A549 (cell line): ENCODE results near the gene CEACAM1. TPM values are rescaled to one million over a fixed set of nuclear protein-coding genes. Genes with fewer than 3 reads are reported as not detected.

Experiments used
- ATAC-seq, 2 experiments: fragments of 200-7000 bp in 1 of 2; fragments of >200 bp in 1 of 2; cut with Nextera tagmentation in 1 of 2; cut with Tn5 transposase in 1 of 2; 3 replicates each; pipeline versions ENCODE4 v1.8.0 to v1.9.1; 2018 to 2020; ENCODE audit warnings: mild to moderate bottlenecking in 1 of 2, moderate library complexity in 1 of 2
- CTCF ChIA-PET: fragments of 300-600 bp; sonication (Branson Sonifier 250); formaldehyde crosslinking; extraction: SDS; loops from one replicate; lab custom pipeline; 2021; ENCODE audit warnings: antibody characterized with exemption, inconsistent platforms; lab: Yijun Ruan, JAX
- POLR2A ChIA-PET: fragments of 350-600 bp; formaldehyde crosslinking; extraction: SDS; loops from one replicate; lab custom pipeline; 2021; ENCODE audit warnings: antibody characterized with exemption, inconsistent platforms; lab: Yijun Ruan, JAX
- DNase-seq, 2 experiments: peaks; one replicate each; pipeline versions ENCODE4 v3.0.0 to v3.0.0-alpha.2; 2011 to 2016; ENCODE audit warnings: low read depth in 1 of 2, low spot score in 1 of 2
- FAIRE-seq: peaks from 2 replicates; lab custom pipeline; 2011; peaks lifted over from hg19 to GRCh38; lab: Jason Lieb, UNC
- H3K27ac ChIP-seq, 2 experiments: fragments of >200 bp; sonication (Bioruptor Twin); formaldehyde crosslinking; 3 replicates each; pipeline ENCODE4 v1.5.1; 2016 to 2017
- H3K4me1 ChIP-seq: fragments of >200 bp; sonication (Bioruptor Twin); formaldehyde crosslinking; 3 replicates; pipeline ENCODE4 v1.6.1; 2016
- H3K4me2 ChIP-seq: fragments of >200 bp; sonication (Bioruptor Twin); formaldehyde crosslinking; 3 replicates; pipeline ENCODE4 v1.6.1; 2016
- H3K4me3 ChIP-seq: fragments of >200 bp; sonication (Bioruptor Twin); formaldehyde crosslinking; 3 replicates; pipeline ENCODE4 v1.5.1; 2016
- H3K9me3 ChIP-seq: fragments of >200 bp; sonication (Bioruptor Twin); formaldehyde crosslinking; 3 replicates; pipeline ENCODE4 v1.6.1; 2016
- BHLHE40 ChIP-seq: IDR thresholded peaks from 2 replicates; pipeline ENCODE4 v1.6.1; 2012; ENCODE audit warnings: low read depth, low read length, inconsistent platforms
- CBX2 ChIP-seq: fragments of 200-600 bp; sonication (generic); IDR thresholded peaks from 2 replicates; pipeline ENCODE4 v1.6.1; 2016; ENCODE audit warnings: low read depth, mild to moderate bottlenecking, borderline replicate concordance
- FOXS1 ChIP-seq: fragments of 250-450 bp; sonication (Bioruptor Pico); IDR thresholded peaks from 2 replicates; pipeline ENCODE4 v1.5.0; 2020; ENCODE audit warnings: mild to moderate bottlenecking, moderate library complexity
- GATA3 ChIP-seq: IDR thresholded peaks from 2 replicates; pipeline ENCODE4 v1.6.1; 2012; ENCODE audit warnings: borderline replicate concordance
- HDAC2 ChIP-seq: fragments of 200-600 bp; sonication (generic); IDR thresholded peaks from 2 replicates; pipeline ENCODE4 v1.6.1; 2016
- HOXB13 ChIP-seq: fragments of 250-450 bp; sonication (Bioruptor Pico); IDR thresholded peaks from 2 replicates; pipeline ENCODE4 v1.5.0; 2020; ENCODE audit warnings: low read depth, mild to moderate bottlenecking, moderate library complexity
- JUNB ChIP-seq: fragments of >200 bp; sonication (Bioruptor Twin); formaldehyde crosslinking; IDR thresholded peaks from 2 replicates; pipeline ENCODE4 v1.6.1; 2016
- KDM5A ChIP-seq: fragments of 200-600 bp; sonication (generic); IDR thresholded peaks from 2 replicates; pipeline ENCODE4 v1.6.1; 2016; ENCODE audit warnings: antibody characterized with exemption, mild to moderate bottlenecking
- MAZ ChIP-seq: fragments of 150-350 bp; IDR thresholded peaks from 2 replicates; pipeline ENCODE4 v1.6.1; 2014; ENCODE audit warnings: antibody characterized with exemption, low read depth, low read length, borderline replicate concordance
- MYC ChIP-seq: IDR thresholded peaks from 2 replicates; pipeline ENCODE4 v1.6.1; 2012; ENCODE audit warnings: mild to moderate bottlenecking, inconsistent platforms, low read length, improper control_type of control experiment, borderline replicate concordance
- NR3C1 ChIP-seq: fragments of >200 bp; sonication (Bioruptor Twin); formaldehyde crosslinking; IDR thresholded peaks from 3 replicates; pipeline ENCODE4 v1.6.1; 2017
- POLR2A ChIP-seq: IDR thresholded peaks from 2 replicates; pipeline ENCODE4 v1.6.1; 2012; ENCODE audit warnings: mild to moderate bottlenecking, low read length
- POLR2AphosphoS2 ChIP-seq: conservative IDR thresholded peaks from 2 replicates; pipeline ENCODE4 v1.6.1; 2012; ENCODE audit warnings: low read length, improper control_type of control experiment, inconsistent platforms
- RAD21 ChIP-seq, 2 experiments: fragments of >200 bp in 1 of 2; sonication (Bioruptor Twin) in 1 of 2; formaldehyde crosslinking in 1 of 2; IDR thresholded peaks in 1 of 2; conservative IDR thresholded peaks in 1 of 2; 2 replicates in 1 of 2; 3 replicates in 1 of 2; pipeline ENCODE4 v1.6.1; 2012 to 2018; ENCODE audit warnings: inconsistent platforms in 1 of 2
- RARB ChIP-seq: fragments of 250-450 bp; sonication (Bioruptor Pico); IDR thresholded peaks from 2 replicates; pipeline ENCODE4 v1.8.0; 2021; ENCODE audit warnings: mild to moderate bottlenecking, moderate library complexity
- SMC3 ChIP-seq: fragments of >200 bp; sonication (Bioruptor Twin); formaldehyde crosslinking; IDR thresholded peaks from 3 replicates; pipeline ENCODE4 v1.6.1; 2018; ENCODE audit warnings: inconsistent platforms
- ZC3H11A ChIP-seq: fragments of 450-650 bp; IDR thresholded peaks from 2 replicates; pipeline ENCODE4 v1.6.1; 2014; ENCODE audit warnings: antibody characterized with exemption, mild to moderate bottlenecking
- ZFP36 ChIP-seq: fragments of 450-650 bp; IDR thresholded peaks from 2 replicates; pipeline ENCODE4 v1.6.1; 2014; ENCODE audit warnings: borderline replicate concordance; ENCODE audit not compliant: partially characterized antibody
- whole genome bisulfite sequencing: methylation state at CpG from one replicate; pipeline ENCODE4 v1.1.6; 2017; ENCODE audit errors: missing lambda C conversion rate; 5-methylcytosine and 5-hydroxymethylcytosine counted together
- polyA plus RNA-seq, 4 experiments: library from polyadenylated mRNA; depleted of rRNA in 3 of 4; stranded (reverse); fragments of >200 nt; fragmentation: RNase III in 1 of 4; extraction: RNeasy Plus Mini Kit Qiagen cat#74134 plus additional on column Dnase treatment in 1 of 4; gene quantifications; 2 replicates in 3 of 4; 3 replicates in 1 of 4; pipeline ENCODE4 v1.2.3, GENCODE V29; 2011 to 2017
- TF ChIP-seq, protein P1 (sequence below): fragments of 150-350 bp; IDR thresholded peaks from 2 replicates; pipeline ENCODE4 v1.6.1; 2014; ENCODE audit warnings: low read depth, mild to moderate bottlenecking, low read length
- TF ChIP-seq, protein P2 (sequence below): fragments of 250-450 bp; sonication (Bioruptor Pico); IDR thresholded peaks from 2 replicates; pipeline ENCODE4 v1.5.0; 2021; ENCODE audit warnings: mild to moderate bottlenecking, moderate library complexity, borderline replicate concordance
- TF ChIP-seq, protein P3 (sequence below): IDR thresholded peaks from 2 replicates; pipeline ENCODE4 v1.6.1; 2012; ENCODE audit warnings: low read depth, borderline replicate concordance
- TF ChIP-seq, protein P4 (sequence below): fragments of 250-450 bp; sonication (Bioruptor Pico); IDR thresholded peaks from 2 replicates; pipeline ENCODE4 v1.5.0; 2020; ENCODE audit warnings: low read depth, mild to moderate bottlenecking, moderate library complexity

CEACAM1 gene
- polyA plus RNA-seq, 2 of the 4 experiments (the other 2 are of a cell fraction): 0.52 to 8.9 TPM

DNA sequence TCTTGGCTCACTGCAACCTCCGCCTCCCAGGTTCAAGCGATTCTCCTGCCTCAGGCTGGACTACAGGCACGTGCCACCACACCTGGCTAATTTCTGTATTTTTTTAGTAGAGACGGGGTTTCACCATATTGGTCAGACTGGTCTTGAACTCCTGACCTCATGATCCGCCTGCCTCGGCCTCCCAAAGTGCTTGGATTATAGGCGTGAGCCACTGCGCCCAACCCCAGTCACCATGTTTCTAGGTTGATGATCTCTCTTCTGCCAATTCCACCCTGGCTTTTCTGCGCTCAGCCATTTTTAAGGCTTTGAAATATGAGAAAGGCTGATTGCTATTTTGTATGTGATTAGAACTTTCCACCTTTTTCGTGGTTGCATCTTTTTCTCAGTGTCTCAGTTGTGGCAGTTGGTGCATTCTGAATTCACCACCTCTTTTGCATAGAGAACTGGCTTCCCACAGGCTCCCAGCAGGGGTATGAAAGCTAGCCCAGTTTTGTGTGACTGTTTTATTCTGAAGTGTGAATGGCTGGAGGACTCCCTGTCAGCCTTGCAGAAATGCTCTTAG is 15.5 kb downstream of the CEACAM1 start:
- TF ChIP-seq ZFP36 (no peak), FOXS1 (CRISPR knock-in tag) (no peak), BHLHE40 (no peak), ZC3H11A (no peak), MYC (no peak), KDM5A (no peak), MAZ (no peak)
- POLR2A ChIA-PET: no interaction called here
- Histone ChIP-seq H3K4me2 (no peak overlapping the region), H3K4me1 (no peaks in the 10 kb centered on the region), H3K9me3 (peaks cover 9% of the 10 kb centered on the region), H3K4me3 (no peak overlapping the region), H3K27ac (no peak overlapping the region)
- CTCF ChIA-PET: interaction anchor here (1.1 kb wide), 1 partner anchor 16 kb away, joined by 7 read pairs; the partner anchor contains the start of gene CEACAM1
- no peak for ATAC-seq
- no peak for DNase-seq
- no peak for FAIRE-seq
- 79% methylated on average over 10 of the region's 10 CpGs for WGBS

DNA sequence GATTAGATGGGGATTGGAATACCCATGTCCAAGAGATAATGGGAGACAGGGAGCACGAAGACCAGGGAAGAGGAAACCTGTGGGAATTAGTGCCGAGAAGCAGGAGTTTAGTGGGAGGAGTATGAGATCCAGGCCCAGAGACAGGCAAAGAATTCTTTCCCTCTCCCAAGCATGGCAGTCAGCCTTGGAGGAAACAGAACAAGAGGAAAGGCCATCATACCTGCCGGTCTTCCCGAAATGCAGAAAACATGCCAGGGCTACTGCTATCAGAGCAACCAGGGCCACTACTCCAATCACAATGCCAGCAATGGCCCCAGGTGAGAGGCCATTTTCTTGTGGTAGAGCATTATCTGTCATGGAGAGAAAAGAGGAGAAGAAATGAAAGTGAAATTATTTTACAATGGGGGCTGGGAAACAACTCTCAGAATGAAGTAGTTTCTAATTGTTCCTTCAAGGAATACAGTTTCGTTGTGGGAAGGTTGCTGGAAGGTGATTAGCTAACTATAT is 16.1 kb downstream of the CEACAM1 start:
- Histone ChIP-seq H3K27ac (no peak overlapping the region), H3K9me3 (peaks cover 8% of the 10 kb centered on the region), H3K4me1 (no peaks in the 10 kb centered on the region), H3K4me2 (no peak overlapping the region), H3K4me3 (no peak overlapping the region)
- TF ChIP-seq KDM5A (no peak), HDAC2 (no peak), ZFP36 (no peak), CBX2 (no peak), GATA3 (no peak), NR3C1 (no peak), JUNB (no peak), HOXB13 (CRISPR knock-in tag) (no peak), POLR2AphosphoS2 (no peak), FOXS1 (CRISPR knock-in tag) (no peak), SMC3 (no peak), MYC (no peak)
- TF ChIP-seq, protein P1, sequence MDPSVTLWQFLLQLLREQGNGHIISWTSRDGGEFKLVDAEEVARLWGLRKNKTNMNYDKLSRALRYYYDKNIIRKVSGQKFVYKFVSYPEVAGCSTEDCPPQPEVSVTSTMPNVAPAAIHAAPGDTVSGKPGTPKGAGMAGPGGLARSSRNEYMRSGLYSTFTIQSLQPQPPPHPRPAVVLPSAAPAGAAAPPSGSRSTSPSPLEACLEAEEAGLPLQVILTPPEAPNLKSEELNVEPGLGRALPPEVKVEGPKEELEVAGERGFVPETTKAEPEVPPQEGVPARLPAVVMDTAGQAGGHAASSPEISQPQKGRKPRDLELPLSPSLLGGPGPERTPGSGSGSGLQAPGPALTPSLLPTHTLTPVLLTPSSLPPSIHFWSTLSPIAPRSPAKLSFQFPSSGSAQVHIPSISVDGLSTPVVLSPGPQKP: no peak
- TF ChIP-seq, protein P2, sequence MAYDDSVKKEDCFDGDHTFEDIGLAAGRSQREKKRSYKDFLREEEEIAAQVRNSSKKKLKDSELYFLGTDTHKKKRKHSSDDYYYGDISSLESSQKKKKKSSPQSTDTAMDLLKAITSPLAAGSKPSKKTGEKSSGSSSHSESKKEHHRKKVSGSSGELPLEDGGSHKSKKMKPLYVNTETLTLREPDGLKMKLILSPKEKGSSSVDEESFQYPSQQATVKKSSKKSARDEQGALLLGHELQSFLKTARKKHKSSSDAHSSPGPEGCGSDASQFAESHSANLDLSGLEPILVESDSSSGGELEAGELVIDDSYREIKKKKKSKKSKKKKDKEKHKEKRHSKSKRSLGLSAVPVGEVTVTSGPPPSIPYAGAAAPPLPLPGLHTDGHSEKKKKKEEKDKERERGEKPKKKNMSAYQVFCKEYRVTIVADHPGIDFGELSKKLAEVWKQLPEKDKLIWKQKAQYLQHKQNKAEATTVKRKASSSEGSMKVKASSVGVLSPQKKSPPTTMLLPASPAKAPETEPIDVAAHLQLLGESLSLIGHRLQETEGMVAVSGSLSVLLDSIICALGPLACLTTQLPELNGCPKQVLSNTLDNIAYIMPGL (CRISPR knock-in tag): no peak
- ATAC-seq: no peak
- 78% methylated on average over 5 of the region's 5 CpGs for WGBS
- ChIA-PET CTCF (interaction anchor here (0.5 to 1.1 kb wide), 2 partner anchors 17 to 43 kb away, joined by 3 to 7 read pairs; partner anchors contain the start of gene CEACAM1), POLR2A (no interaction called here)
- no peak for DNase-seq
- no peak for FAIRE-seq

DNA sequence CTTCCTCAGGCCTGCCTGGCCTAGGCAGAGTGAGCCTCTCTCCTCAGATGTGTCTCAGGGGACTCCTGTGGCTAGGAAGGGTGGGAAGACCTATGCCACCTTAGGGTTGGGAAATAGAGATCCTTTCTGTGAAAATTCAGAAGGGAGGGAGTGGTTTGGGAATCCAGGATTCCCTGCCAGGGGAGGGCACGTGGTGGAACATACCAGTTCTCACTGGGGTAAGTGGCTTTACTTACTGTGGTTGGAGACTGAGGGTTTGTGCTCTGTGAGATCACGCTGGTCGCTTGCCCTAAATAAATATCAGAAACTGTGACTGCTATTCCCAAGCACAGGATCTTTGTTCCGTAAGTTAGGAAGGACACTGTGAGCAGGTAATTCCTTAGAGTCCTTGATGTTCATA is 16.9 kb downstream of the CEACAM1 start:
- POLR2A ChIA-PET: interaction anchor here (0.5 kb wide), 1 partner anchor 37 kb away, joined by 3 read pairs; no protein-coding TSS in a partner anchor
- WGBS: 83% methylated on average over 4 of the region's 4 CpGs
- ATAC-seq: peak in 1 of 2 experiments; percentile 44; a peak in 4 of 6 replicates
- CTCF ChIA-PET: interaction anchor here (0.6 to 1.6 kb wide), 3 partner anchors 18 to 90 kb away, joined by 3 to 8 read pairs (median 4); no protein-coding TSS in a partner anchor
- TF ChIP-seq, protein P3, sequence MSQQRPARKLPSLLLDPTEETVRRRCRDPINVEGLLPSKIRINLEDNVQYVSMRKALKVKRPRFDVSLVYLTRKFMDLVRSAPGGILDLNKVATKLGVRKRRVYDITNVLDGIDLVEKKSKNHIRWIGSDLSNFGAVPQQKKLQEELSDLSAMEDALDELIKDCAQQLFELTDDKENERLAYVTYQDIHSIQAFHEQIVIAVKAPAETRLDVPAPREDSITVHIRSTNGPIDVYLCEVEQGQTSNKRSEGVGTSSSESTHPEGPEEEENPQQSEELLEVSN: no peak
- TF ChIP-seq, protein P4, sequence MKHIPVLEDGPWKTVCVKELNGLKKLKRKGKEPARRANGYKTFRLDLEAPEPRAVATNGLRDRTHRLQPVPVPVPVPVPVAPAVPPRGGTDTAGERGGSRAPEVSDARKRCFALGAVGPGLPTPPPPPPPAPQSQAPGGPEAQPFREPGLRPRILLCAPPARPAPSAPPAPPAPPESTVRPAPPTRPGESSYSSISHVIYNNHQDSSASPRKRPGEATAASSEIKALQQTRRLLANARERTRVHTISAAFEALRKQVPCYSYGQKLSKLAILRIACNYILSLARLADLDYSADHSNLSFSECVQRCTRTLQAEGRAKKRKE (CRISPR knock-in tag): no peak
- TF ChIP-seq POLR2A (0 out of 2 replicates have a peak, but pooled peaks have one; percentile 15), RARB (CRISPR knock-in tag) (no peak), RAD21 (conservative IDR thresholded peaks at IDR 0.05 in 1 of 2, IDR thresholded peaks at IDR 0.05 in 1 of 2) (no peak)
- DNase-seq: no peak
- no peak overlapping the region for H3K4me2 ChIP-seq
- no peaks in the 10 kb centered on the region for H3K4me1 ChIP-seq
- H3K9me3 ChIP-seq: no peaks in the 10 kb centered on the region; the same call in 2 of the 3 replicates
- no peak overlapping the region for H3K4me3 ChIP-seq
- peak; percentile 98 for FAIRE-seq
- H3K27ac ChIP-seq: no peak overlapping the region
